ENCODE results near the gene RALGPS1. TPM values are rescaled to one million over a fixed set of nuclear protein-coding genes. Genes with fewer than 3 reads are reported as not detected.

Gene RALGPS1
- total and polyA plus RNA-seq, 2 of the 8 experiments (the other 6 are each of a cell fraction or from before 2014, with no cell fraction given), result 20.0 to 23.5 TPM

- TF ChIP-seq TCF12 (IDR thresholded peaks at IDR 0.05; ENCODE audit: low read depth, low read length) (no peak), PHF8 (conservative IDR thresholded peaks at IDR 0.05; ENCODE audit: low read depth, low read length) (no peak)
These were observed 23.7 kb downstream of the RALGPS1 start (continued) for GRCh38 chr9:126938327-126938726.

All from H1 (cell line).